Spleen (tissue), 11 donors: ENCODE results near the gene FBXW5. TPM values are rescaled to one million over a fixed set of nuclear protein-coding genes. Genes with fewer than 3 reads are reported as not detected.

ENCODE experiments used
- DNase-seq: peaks from one replicate; pipeline ENCODE4 v3.0.0-alpha.2; 2020
- H3K27ac ChIP-seq, 8 donors: fragments of 200-600 bp; sonication (generic) in 7 of 8; 1 replicate in 4 of 8; 2 replicates in 4 of 8; pipeline versions ENCODE4 v1.5.0 to v1.8.0; 2016 to 2021; ENCODE audit warnings: inconsistent platforms in 4 of 8, mild to moderate bottlenecking in 4 of 8, moderate library complexity in 1 of 8
- H3K27me3 ChIP-seq, 7 donors: fragments of 200-600 bp; sonication (generic) in 6 of 7; replicated peaks in 1 of 7; 1 replicate in 4 of 7; 2 replicates in 3 of 7; pipeline versions ENCODE4 v1.5.0 to v1.8.0; 2016 to 2021; ENCODE audit warnings: inconsistent platforms in 3 of 7, mild to moderate bottlenecking in 1 of 7
- H3K36me3 ChIP-seq, 6 donors: fragments of 200-600 bp; sonication (generic) in 5 of 6; 1 replicate in 4 of 6; 2 replicates in 2 of 6; pipeline versions ENCODE4 v1.5.0 to v1.8.0; 2016 to 2021; ENCODE audit warnings: inconsistent platforms in 2 of 6
- H3K4me1 ChIP-seq, 6 donors: fragments of 200-600 bp; sonication (generic) in 5 of 6; 1 replicate in 3 of 6; 2 replicates in 3 of 6; pipeline versions ENCODE4 v1.5.0 to v1.8.0; 2016 to 2021; ENCODE audit warnings: inconsistent platforms in 3 of 6
- H3K4me3 ChIP-seq, 8 donors: fragments of 200-600 bp; sonication (generic) in 7 of 8; 1 replicate in 4 of 8; 2 replicates in 4 of 8; pipeline versions ENCODE4 v1.5.0 to v1.8.0; 2016 to 2021; ENCODE audit warnings: inconsistent platforms in 4 of 8, mild to moderate bottlenecking in 4 of 8, moderate library complexity in 2 of 8
- H3K9me3 ChIP-seq, 8 donors: fragments of 200-600 bp; sonication (generic) in 7 of 8; 1 replicate in 4 of 8; 2 replicates in 4 of 8; pipeline versions ENCODE4 v1.5.0 to v1.8.0; 2016 to 2021; ENCODE audit warnings: inconsistent platforms in 4 of 8
- POLR2A ChIP-seq, 3 donors: fragments of 450-650 bp; IDR thresholded peaks; one replicate each; pipeline ENCODE4 v1.5.1; 2017; ENCODE audit warnings: antibody characterized with exemption in 3 of 3, mild to moderate bottlenecking in 1 of 3
- POLR2AphosphoS5 ChIP-seq, 3 donors: sonication (generic); formaldehyde crosslinking; IDR thresholded peaks; one replicate each; pipeline ENCODE4 v1.5.1; 2017; ENCODE audit warnings: antibody characterized with exemption in 3 of 3
- WGBS, 5 donors: extraction: QIAGEN DNeasy Blood & Tissue Kit in 3 of 5; methylation state at CpG; one replicate each; pipeline versions ENCODE4 v1.1.5 to v1.1.7; 2013 to 2018; 5-methylcytosine and 5-hydroxymethylcytosine counted together
- intact Hi-C: fragments of 100-400 bp; cut with DNase I; formaldehyde crosslinking; loops from one replicate; pipeline ENCODE4 v1.15.0; 2023; ENCODE audit warnings: low total_unique reads
- polyA plus RNA-seq, 3 donors: library from polyadenylated mRNA; stranded (reverse); fragments of 200-250 nt; gene quantifications; one replicate each; pipeline ENCODE4 v1.2.1, GENCODE V29; 2013
- total RNA-seq, 7 donors: library from RNA; depleted of rRNA in 3 of 7; stranded (reverse); fragments of >200 nt in 3 of 7; fragmentation: NEBNext Ultra II Directional in 4 of 7; extraction: Animal tissue kit (Norgen Biotek cat#: 25700) in 4 of 7; gene quantifications; one replicate each; pipeline versions ENCODE4 v1.1.0 to v1.2.1, GENCODE V29; 2016 to 2021
- TF ChIP-seq, protein P1 (sequence below), 11 experiments: fragments of 200-600 bp in 7 of 11; fragments of 450-650 bp in 4 of 11; sonication (generic) in 4 of 11; IDR thresholded peaks in 8 of 11; conservative IDR thresholded peaks in 3 of 11; 1 replicate in 7 of 11; 2 replicates in 4 of 11; pipeline versions ENCODE4 v1.4.0 to v1.8.0; 2016 to 2021; ENCODE audit warnings: antibody characterized with exemption in 11 of 11, inconsistent platforms in 4 of 11, mild to moderate bottlenecking in 1 of 11
- donor health status: healthy with polysubstance abuse.
- donor health status: DM: no; HTN: no; CAD: no; lungs with moderate emphysema.
- donor health status: DM: no; HTN: no; CAD: no.
- donor health status: Bipolar disorder and iron deficiency.
- donor health status: healthy.
- donor health status: DM: no; HTN: no; CAD: no.
- donor health status: DM: yes; HTN: yes; CAD: no.

Gene FBXW5
- total and polyA plus RNA-seq, 10 donors: 90.8 to 170 (median 114) TPM

DNA sequence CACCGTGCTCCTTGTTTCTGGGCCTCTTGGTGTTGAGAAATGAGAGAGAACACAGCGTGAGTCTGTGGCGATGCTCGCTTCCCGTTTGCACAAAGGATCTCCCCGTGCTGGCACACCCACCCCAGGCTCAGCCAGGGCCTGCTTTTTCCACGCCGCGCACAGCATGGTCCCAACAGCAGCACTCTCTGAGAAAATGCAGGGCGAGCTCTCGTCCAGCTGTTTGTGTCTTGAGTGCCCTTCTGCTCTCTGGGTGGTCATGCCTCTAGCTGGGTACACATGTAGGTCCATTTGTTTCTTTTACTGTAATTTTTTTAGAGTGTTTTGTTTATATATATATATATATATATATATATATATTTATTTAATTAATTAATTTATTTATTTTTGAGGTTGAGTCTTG lies 26.6 kb downstream of the FBXW5 start:
- Histone ChIP-seq H3K9me3 (no peaks in the 10 kb centered on the region), H3K27me3 (no peaks in the 10 kb centered on the region), H3K4me3 (no peak overlapping the region), H3K27ac (peak overlapping the region in 3 of 8 donors; percentile 48 to 65 (median 56)), H3K36me3 (peaks cover 0 to 100% (median 77%) of the 10 kb centered on the region in 6 donors), H3K4me1 (peaks cover 0 to 33% (median 5%) of the 10 kb centered on the region in 6 donors)
- intact Hi-C loops: no loop called here
- 63 to 88% (median 83%) methylated on average over 11 of the region's 11 CpGs for WGBS, 5 donors
- TF ChIP-seq, protein P1, sequence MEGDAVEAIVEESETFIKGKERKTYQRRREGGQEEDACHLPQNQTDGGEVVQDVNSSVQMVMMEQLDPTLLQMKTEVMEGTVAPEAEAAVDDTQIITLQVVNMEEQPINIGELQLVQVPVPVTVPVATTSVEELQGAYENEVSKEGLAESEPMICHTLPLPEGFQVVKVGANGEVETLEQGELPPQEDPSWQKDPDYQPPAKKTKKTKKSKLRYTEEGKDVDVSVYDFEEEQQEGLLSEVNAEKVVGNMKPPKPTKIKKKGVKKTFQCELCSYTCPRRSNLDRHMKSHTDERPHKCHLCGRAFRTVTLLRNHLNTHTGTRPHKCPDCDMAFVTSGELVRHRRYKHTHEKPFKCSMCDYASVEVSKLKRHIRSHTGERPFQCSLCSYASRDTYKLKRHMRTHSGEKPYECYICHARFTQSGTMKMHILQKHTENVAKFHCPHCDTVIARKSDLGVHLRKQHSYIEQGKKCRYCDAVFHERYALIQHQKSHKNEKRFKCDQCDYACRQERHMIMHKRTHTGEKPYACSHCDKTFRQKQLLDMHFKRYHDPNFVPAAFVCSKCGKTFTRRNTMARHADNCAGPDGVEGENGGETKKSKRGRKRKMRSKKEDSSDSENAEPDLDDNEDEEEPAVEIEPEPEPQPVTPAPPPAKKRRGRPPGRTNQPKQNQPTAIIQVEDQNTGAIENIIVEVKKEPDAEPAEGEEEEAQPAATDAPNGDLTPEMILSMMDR (IDR thresholded peaks at IDR 0.05 in 8 of 11, conservative IDR thresholded peaks at IDR 0.05 in 3 of 11): no peak
- no peak for TF ChIP-seq POLR2A (IDR thresholded peaks at IDR 0.05)
- DNase-seq: no peak

DNA sequence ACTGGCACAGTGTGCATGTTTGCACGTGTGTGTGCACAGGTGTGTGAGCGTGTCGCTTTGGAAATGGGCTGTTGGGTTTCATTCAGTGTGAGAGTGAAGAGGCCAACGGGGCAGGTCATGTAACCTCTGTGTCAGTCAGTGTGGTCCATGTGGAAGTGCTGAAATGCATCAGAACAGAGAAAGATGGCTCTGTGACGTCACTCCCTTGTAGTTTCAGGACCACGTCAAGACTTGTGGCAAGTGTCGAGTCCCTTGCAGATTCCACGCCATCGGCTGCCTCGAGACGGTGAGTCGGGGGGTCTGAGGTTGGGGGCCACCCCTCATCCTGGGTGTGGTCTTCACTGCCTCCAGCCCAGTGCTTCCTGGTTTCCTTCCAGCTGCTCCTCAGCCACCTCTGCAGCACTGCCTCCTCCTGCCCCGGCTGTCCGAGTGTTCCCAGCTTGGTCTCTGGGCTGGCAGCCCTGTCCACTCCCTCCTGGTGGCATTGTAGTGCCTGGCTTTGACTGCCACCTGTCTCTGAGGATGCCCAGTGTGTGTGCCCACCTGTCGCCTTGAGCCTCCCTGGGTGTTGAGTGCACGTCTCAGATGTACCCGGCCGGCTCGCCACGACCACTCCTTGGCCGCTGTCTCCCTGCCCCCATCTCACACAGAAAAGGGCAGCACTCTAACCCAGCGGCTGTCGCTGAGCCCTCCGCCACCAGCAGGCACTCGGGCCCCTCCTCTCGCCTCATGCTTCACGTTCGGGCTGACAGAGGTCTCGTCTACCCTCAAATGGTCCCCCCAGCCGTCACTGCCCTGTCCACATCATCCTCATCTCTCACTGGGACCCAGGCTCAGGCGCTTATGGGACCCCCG lies 28.0 kb downstream of the FBXW5 start:
- peaks cover 0 to 98% (median 80%) of the 10 kb centered on the region in 6 donors for H3K36me3 ChIP-seq
- WGBS, 5 donors: 91 to 95% (median 93%) methylated on average over 30 to 32 of the region's 32 CpGs

DNA sequence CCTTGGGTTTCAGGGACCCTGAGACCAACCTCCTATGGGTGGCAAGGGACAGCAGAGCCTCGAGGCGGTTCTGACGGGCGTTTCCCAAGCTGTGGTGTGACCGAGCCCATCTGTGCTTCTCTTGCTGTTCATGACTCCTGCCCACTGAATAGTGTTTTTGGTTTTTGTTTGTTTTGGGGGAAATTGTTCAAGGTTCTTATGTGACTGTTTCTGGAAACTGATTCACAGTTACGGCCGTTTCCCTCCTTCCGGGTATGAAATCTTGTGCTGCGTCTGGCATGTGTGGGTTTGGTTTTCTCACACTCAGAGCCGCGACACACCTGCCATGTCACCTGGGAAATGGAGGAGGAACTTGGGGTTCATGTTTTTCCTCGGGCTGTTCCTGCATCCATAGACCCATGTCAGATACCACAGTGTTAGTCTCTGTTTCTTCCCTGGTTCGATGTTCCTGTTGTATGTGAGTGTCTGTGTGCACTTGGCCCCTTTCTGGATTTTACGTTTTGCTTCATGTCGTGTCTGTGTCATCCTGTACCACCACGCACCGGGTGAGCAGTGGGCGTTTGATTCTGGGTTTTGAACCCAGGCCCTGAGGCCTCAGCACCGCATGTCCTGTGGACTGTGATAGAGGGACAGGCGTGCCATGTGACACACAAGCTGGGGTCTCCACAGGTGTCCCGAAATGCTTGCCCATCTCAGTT lies 28.8 kb downstream of the FBXW5 start:
- WGBS, 5 donors: 87 to 93% (median 89%) methylated on average over 21 of the region's 21 CpGs
- Histone ChIP-seq H3K27me3 (no peaks in the 10 kb centered on the region), H3K27ac (peak overlapping the region in 1 of 8 donors; percentile 4), H3K36me3 (peaks cover 0 to 98% (median 75%) of the 10 kb centered on the region in 6 donors), H3K4me1 (peaks cover 0 to 45% (median 5%) of the 10 kb centered on the region in 6 donors), H3K4me3 (no peak overlapping the region), H3K9me3 (no peaks in the 10 kb centered on the region)
- TF ChIP-seq POLR2A (IDR thresholded peaks at IDR 0.05) (no peak), POLR2AphosphoS5 (IDR thresholded peaks at IDR 0.05) (no peak)
- TF ChIP-seq, protein P1 (IDR thresholded peaks at IDR 0.05 in 8 of 11, conservative IDR thresholded peaks at IDR 0.05 in 3 of 11): no peak
- intact Hi-C loops: no loop called here
- DNase-seq: no peak

More for the DNA sequence above, 28.0 kb downstream of the FBXW5 start:
- DNase-seq: no peak
- intact Hi-C loops: no loop called here
- Histone ChIP-seq H3K4me3 (no peak overlapping the region), H3K4me1 (peaks cover 0 to 42% (median 5%) of the 10 kb centered on the region in 6 donors), H3K9me3 (no peaks in the 10 kb centered on the region), H3K27ac (peak overlapping the region in 1 of 8 donors; percentile 65), H3K27me3 (no peaks in the 10 kb centered on the region)
- TF ChIP-seq, protein P1 (IDR thresholded peaks at IDR 0.05 in 8 of 11, conservative IDR thresholded peaks at IDR 0.05 in 3 of 11): no peak
